Tibial nerve (tissue), 4 donors: ENCODE results near the gene ATXN7L1.
A peak's percentile ranks its signal among the peaks of the same experiment; 100 is the strongest.

Experiments
- EP300 ChIP-seq, 2 donors: sonication (generic); formaldehyde crosslinking; IDR thresholded peaks; one replicate each; pipeline ENCODE4 v1.6.1; 2017; ENCODE audit warnings: antibody characterized with exemption in 2 of 2, mild to moderate bottlenecking in 1 of 2
- TF ChIP-seq, protein P1 (sequence below), 5 experiments: fragments of 200-600 bp in 3 of 5; fragments of 450-650 bp in 2 of 5; sonication (generic) in 3 of 5; IDR thresholded peaks; one replicate each; pipeline ENCODE4 v1.5.1; 2016 to 2019; ENCODE audit warnings: antibody characterized with exemption in 5 of 5, mild to moderate bottlenecking in 3 of 5, moderate library complexity in 2 of 5

DNA sequence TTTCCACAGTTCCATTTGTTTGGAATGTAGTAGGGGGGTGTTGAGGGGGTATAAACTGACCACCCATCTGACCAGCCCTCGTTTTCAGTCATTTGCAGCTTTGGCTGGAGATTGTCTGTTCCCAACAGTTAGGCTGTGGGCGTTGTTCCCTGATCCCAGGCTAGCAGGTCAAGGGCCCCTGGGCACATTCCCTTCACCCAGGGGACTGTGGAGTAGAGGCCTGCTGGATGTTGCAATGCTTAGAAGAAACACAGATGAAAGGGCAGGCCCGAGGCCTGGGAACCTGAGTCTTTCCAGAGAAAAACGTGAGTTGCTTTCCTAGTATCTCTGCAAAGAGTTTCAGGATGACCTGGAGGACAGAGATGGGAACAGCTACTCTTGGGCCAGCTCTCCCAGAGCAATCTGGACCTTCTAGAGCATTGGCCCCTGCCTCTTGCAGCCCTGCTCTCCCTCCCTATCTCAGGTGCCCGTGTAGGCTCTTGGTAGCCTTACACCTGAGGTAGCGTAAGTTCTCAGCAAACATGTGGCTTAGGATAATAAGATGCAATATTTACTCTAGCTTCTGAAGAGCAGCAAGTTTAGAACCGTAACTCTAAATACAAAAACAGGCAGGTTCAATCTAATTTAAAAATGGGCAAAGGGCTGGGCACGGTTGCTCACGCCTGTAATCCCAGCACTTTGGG, 195.8 kb downstream of the ATXN7L1 start:
- TF ChIP-seq, protein P1, sequence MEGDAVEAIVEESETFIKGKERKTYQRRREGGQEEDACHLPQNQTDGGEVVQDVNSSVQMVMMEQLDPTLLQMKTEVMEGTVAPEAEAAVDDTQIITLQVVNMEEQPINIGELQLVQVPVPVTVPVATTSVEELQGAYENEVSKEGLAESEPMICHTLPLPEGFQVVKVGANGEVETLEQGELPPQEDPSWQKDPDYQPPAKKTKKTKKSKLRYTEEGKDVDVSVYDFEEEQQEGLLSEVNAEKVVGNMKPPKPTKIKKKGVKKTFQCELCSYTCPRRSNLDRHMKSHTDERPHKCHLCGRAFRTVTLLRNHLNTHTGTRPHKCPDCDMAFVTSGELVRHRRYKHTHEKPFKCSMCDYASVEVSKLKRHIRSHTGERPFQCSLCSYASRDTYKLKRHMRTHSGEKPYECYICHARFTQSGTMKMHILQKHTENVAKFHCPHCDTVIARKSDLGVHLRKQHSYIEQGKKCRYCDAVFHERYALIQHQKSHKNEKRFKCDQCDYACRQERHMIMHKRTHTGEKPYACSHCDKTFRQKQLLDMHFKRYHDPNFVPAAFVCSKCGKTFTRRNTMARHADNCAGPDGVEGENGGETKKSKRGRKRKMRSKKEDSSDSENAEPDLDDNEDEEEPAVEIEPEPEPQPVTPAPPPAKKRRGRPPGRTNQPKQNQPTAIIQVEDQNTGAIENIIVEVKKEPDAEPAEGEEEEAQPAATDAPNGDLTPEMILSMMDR (IDR thresholded peaks at IDR 0.05), result no peak
- peak in 1 of 2 donors; percentile 89 for TF ChIP-seq EP300 (IDR thresholded peaks at IDR 0.05)
